SK-N-SH (cell line): ENCODE data around the gene S100A6.

Source experiments
- EP300 ChIP-seq, 2 experiments: IDR thresholded peaks; 2 replicates each; pipeline versions ENCODE4 v1.4.0 to v1.6.1; 2012; ENCODE audit warnings: borderline replicate concordance in 1 of 2, low read depth in 1 of 2, low read length in 1 of 2
- MEF2A ChIP-seq: IDR thresholded peaks from 2 replicates; pipeline ENCODE4 v1.4.0; 2012; ENCODE audit warnings: low read depth, borderline replicate concordance
- NRF1 ChIP-seq: IDR thresholded peaks from 2 replicates; pipeline ENCODE4 v1.6.1; 2012; ENCODE audit warnings: low read depth, mild to moderate bottlenecking, low read length
- POLR2AphosphoS5 ChIP-seq: IDR thresholded peaks from 2 replicates; pipeline ENCODE4 v1.6.1; 2012; ENCODE audit warnings: low read depth, low read length
- RFX5 ChIP-seq: IDR thresholded peaks from 2 replicates; pipeline ENCODE4 v1.6.1; 2012; ENCODE audit warnings: mild to moderate bottlenecking, improper control_type of control experiment, low read length
- TEAD4 ChIP-seq: IDR thresholded peaks from 2 replicates; pipeline ENCODE4 v1.4.0; 2012; ENCODE audit warnings: mild to moderate bottlenecking, borderline replicate concordance; ENCODE audit not compliant: insufficient read depth
- TF ChIP-seq, protein P1 (sequence below): fragments of 200-600 bp; sonication (generic); IDR thresholded peaks from 2 replicates; pipeline ENCODE4 v1.6.1; 2017; ENCODE audit warnings: antibody characterized with exemption, mild to moderate bottlenecking, moderate library complexity
- TF ChIP-seq, protein P2 (sequence below): IDR thresholded peaks from 2 replicates; pipeline ENCODE4 v1.4.0; 2012; ENCODE audit warnings: low read depth, borderline replicate concordance
- TF ChIP-seq, protein P3 (sequence below): IDR thresholded peaks from 2 replicates; pipeline ENCODE4 v1.6.1; 2012; ENCODE audit warnings: mild to moderate bottlenecking, low read depth, low read length, moderate library complexity

DNA sequence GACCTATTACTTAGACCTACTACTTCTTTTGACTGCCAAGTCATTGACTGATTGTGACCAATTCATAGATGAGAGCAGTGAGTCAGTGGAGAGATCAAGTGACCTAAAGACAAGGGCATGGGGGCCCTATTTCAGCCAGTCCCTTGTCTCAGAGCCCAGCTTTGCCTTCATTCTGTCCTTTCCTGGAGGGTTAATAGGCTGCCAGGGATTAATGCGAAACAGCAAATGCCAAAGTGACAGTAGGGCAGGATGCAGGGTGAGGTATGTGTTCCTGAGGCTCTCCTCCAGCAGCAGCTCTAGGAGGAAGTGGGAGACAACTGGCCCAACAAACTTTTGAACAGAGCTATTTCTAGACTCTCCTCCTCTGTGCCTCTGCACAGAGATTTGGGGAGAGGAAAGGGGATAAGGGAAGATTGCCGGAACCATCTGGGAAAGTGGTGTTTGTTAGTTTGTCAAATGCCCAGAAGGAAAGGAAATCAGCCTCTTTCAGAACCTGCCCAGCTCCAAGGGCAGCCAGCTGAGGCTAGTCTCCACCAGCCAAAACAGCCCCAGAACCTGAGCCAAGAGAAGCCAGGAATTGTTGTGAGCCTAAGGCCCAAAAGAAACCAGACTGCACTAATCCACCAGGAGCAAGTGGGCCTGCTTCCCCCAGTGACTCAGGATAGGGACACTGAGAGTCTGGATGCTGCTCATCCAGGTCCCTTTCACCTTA lies 18.2 kb upstream of the S100A6 start:
- TF ChIP-seq, protein P1, sequence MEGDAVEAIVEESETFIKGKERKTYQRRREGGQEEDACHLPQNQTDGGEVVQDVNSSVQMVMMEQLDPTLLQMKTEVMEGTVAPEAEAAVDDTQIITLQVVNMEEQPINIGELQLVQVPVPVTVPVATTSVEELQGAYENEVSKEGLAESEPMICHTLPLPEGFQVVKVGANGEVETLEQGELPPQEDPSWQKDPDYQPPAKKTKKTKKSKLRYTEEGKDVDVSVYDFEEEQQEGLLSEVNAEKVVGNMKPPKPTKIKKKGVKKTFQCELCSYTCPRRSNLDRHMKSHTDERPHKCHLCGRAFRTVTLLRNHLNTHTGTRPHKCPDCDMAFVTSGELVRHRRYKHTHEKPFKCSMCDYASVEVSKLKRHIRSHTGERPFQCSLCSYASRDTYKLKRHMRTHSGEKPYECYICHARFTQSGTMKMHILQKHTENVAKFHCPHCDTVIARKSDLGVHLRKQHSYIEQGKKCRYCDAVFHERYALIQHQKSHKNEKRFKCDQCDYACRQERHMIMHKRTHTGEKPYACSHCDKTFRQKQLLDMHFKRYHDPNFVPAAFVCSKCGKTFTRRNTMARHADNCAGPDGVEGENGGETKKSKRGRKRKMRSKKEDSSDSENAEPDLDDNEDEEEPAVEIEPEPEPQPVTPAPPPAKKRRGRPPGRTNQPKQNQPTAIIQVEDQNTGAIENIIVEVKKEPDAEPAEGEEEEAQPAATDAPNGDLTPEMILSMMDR = no peak
- TF ChIP-seq EP300 (IDR thresholded peaks at IDR 0.05; ENCODE audit: borderline replicate concordance in 1 of 2, low read depth in 1 of 2, low read length in 1 of 2) (no peak), POLR2AphosphoS5 (no peak), RFX5 (no peak), MEF2A (no peak), TEAD4 (no peak), NRF1 (no peak)
- TF ChIP-seq, protein P2, sequence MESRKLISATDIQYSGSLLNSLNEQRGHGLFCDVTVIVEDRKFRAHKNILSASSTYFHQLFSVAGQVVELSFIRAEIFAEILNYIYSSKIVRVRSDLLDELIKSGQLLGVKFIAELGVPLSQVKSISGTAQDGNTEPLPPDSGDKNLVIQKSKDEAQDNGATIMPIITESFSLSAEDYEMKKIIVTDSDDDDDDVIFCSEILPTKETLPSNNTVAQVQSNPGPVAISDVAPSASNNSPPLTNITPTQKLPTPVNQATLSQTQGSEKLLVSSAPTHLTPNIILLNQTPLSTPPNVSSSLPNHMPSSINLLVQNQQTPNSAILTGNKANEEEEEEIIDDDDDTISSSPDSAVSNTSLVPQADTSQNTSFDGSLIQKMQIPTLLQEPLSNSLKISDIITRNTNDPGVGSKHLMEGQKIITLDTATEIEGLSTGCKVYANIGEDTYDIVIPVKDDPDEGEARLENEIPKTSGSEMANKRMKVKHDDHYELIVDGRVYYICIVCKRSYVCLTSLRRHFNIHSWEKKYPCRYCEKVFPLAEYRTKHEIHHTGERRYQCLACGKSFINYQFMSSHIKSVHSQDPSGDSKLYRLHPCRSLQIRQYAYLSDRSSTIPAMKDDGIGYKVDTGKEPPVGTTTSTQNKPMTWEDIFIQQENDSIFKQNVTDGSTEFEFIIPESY = no peak
- TF ChIP-seq, protein P3, sequence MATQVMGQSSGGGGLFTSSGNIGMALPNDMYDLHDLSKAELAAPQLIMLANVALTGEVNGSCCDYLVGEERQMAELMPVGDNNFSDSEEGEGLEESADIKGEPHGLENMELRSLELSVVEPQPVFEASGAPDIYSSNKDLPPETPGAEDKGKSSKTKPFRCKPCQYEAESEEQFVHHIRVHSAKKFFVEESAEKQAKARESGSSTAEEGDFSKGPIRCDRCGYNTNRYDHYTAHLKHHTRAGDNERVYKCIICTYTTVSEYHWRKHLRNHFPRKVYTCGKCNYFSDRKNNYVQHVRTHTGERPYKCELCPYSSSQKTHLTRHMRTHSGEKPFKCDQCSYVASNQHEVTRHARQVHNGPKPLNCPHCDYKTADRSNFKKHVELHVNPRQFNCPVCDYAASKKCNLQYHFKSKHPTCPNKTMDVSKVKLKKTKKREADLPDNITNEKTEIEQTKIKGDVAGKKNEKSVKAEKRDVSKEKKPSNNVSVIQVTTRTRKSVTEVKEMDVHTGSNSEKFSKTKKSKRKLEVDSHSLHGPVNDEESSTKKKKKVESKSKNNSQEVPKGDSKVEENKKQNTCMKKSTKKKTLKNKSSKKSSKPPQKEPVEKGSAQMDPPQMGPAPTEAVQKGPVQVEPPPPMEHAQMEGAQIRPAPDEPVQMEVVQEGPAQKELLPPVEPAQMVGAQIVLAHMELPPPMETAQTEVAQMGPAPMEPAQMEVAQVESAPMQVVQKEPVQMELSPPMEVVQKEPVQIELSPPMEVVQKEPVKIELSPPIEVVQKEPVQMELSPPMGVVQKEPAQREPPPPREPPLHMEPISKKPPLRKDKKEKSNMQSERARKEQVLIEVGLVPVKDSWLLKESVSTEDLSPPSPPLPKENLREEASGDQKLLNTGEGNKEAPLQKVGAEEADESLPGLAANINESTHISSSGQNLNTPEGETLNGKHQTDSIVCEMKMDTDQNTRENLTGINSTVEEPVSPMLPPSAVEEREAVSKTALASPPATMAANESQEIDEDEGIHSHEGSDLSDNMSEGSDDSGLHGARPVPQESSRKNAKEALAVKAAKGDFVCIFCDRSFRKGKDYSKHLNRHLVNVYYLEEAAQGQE = no peak
